HCT116 (cell line): Measurements from ENCODE around the gene VIPR2. TPM values are rescaled to one million over a fixed set of nuclear protein-coding genes. Genes with fewer than 3 reads are reported as not detected.

Experiments used
- ATAC-seq: fragments of 200-7000 bp; cut with Tn5 transposase; 2 replicates; pipeline ENCODE4 v1.9.1; 2020; ENCODE audit warnings: mild to moderate bottlenecking, moderate library complexity
- BruUV-seq: library from RNA; stranded (reverse); fragments of 400-500 nt; replicated peaks from 2 replicates; lab custom pipeline; 2021; lab: Mats Ljungman, UMichigan
- CTCF ChIA-PET: fragments of 300-600 bp; sonication (Branson Sonifier 250); formaldehyde crosslinking; loops from one replicate; lab custom pipeline; 2021; ENCODE audit warnings: antibody characterized with exemption; lab: Charles Lee
- POLR2A ChIA-PET: fragments of 300-600, 350-600 bp; sonication (Branson Sonifier 250); formaldehyde crosslinking; loops from one replicate; lab custom pipeline; 2021; ENCODE audit warnings: antibody characterized with exemption; lab: Charles Lee
- RAD21 ChIA-PET, 2 experiments: fragments of 300-600 bp; sonication (Branson Sonifier 250); formaldehyde crosslinking; loops; one replicate each; lab custom pipeline; 2023; ENCODE audit warnings: low total read pairs in 2 of 2; ENCODE audit not compliant: uncharacterized antibody in 2 of 2, unreplicated experiment in 2 of 2, low non-redundant PET in 1 of 2; lab: Charles Lee
- DNase-seq: peaks from one replicate; pipeline ENCODE4 v3.0.0-alpha.2; 2010; ENCODE audit warnings: low read depth, low spot score
- H2AFZ ChIP-seq: fragments of 200-600 bp; shearing (Covaris generic), sonication (generic); 2 replicates; pipeline ENCODE4 v1.6.1; 2017; ENCODE audit warnings: low read depth, mixed run types, mixed read lengths, antibody characterized with exemption, low read length; ENCODE audit not compliant: poor library complexity, severe bottlenecking
- H3K27ac ChIP-seq: 2 replicates; pipeline ENCODE4 v1.5.1; 2012; ENCODE audit warnings: low read depth, low read length
- H3K27me3 ChIP-seq: fragments of 200-600 bp; sonication (generic); 2 replicates; pipeline ENCODE4 v1.6.1; 2016; ENCODE audit warnings: mixed run types, low read length, mixed read lengths; ENCODE audit not compliant: insufficient read depth
- H3K36me3 ChIP-seq, 2 experiments: fragments of 200-500 bp in 1 of 2; fragments of 200-600 bp in 1 of 2; sonication (Bioruptor generic) in 1 of 2; sonication (generic) in 1 of 2; 2 replicates each; pipeline versions ENCODE4 v1.5.1 to v1.6.1; 2014 to 2016; ENCODE audit warnings: low read length in 2 of 2, inconsistent platforms in 1 of 2, mixed read lengths in 1 of 2, mixed run types in 1 of 2; ENCODE audit not compliant: insufficient read depth in 2 of 2, control insufficient read depth in 1 of 2
- H3K4me1 ChIP-seq, 2 experiments: fragments of 200-600 bp in 1 of 2; sonication (generic) in 1 of 2; 2 replicates each; pipeline versions ENCODE4 v1.5.1 to v1.6.1; 2012 to 2017; ENCODE audit warnings: low read length in 2 of 2, inconsistent platforms in 1 of 2, mild to moderate bottlenecking in 1 of 2, mixed read lengths in 1 of 2, mixed run types in 1 of 2, moderate library complexity in 1 of 2; ENCODE audit not compliant: insufficient read depth in 2 of 2, control insufficient read depth in 1 of 2
- H3K4me2 ChIP-seq: fragments of 200-600 bp; sonication (generic); 2 replicates; pipeline ENCODE4 v1.6.1; 2017; ENCODE audit warnings: mixed run types, low read length, mixed read lengths
- H3K4me3 ChIP-seq, 2 experiments: fragments of 200-600 bp in 1 of 2; sonication (generic) in 1 of 2; replicated peaks in 1 of 2; 2 replicates each; pipeline ENCODE4 v1.5.1; 2011 to 2016; ENCODE audit warnings: low read length in 2 of 2, control low read depth in 1 of 2, low read depth in 1 of 2, mild to moderate bottlenecking in 1 of 2, mixed read lengths in 1 of 2, mixed run types in 1 of 2
- H3K79me2 ChIP-seq: fragments of 200-600 bp; sonication (generic); 2 replicates; pipeline ENCODE4 v1.6.1; 2017; ENCODE audit warnings: mild to moderate bottlenecking, mixed run types, low read length, moderate library complexity, mixed read lengths; ENCODE audit not compliant: insufficient read depth
- H3K9ac ChIP-seq: fragments of 200-600 bp; sonication (generic); 2 replicates; pipeline ENCODE4 v1.6.1; 2016; ENCODE audit warnings: low read length, mixed read lengths
- H3K9me2 ChIP-seq: fragments of 200-600 bp; sonication (generic), shearing (Covaris generic); 2 replicates; pipeline ENCODE4 v1.6.1; 2017; ENCODE audit warnings: mixed run types, mild to moderate bottlenecking, moderate library complexity; ENCODE audit not compliant: insufficient read depth
- H3K9me3 ChIP-seq, 2 experiments: fragments of 200-500 bp in 1 of 2; fragments of 200-600 bp in 1 of 2; sonication (Bioruptor generic) in 1 of 2; sonication (generic) in 1 of 2; 2 replicates each; pipeline ENCODE4 v1.6.1; 2014 to 2017; ENCODE audit warnings: low read length in 2 of 2, mixed read lengths in 2 of 2, inconsistent platforms in 1 of 2, low read depth in 1 of 2, mild to moderate bottlenecking in 1 of 2, mixed run types in 1 of 2, moderate library complexity in 1 of 2; ENCODE audit not compliant: control insufficient read depth in 1 of 2, insufficient read depth in 1 of 2
- H4K20me1 ChIP-seq: fragments of 200-600 bp; sonication (generic), shearing (Covaris generic); 2 replicates; pipeline ENCODE4 v1.6.1; 2017; ENCODE audit warnings: mixed run types, mild to moderate bottlenecking, moderate library complexity; ENCODE audit not compliant: insufficient read depth
- EGR1 ChIP-seq: IDR thresholded peaks from 2 replicates; pipeline ENCODE4 v1.6.1; 2012; ENCODE audit warnings: low read depth
- ELF1 ChIP-seq: IDR thresholded peaks from 2 replicates; pipeline ENCODE4 v1.6.1; 2012; ENCODE audit warnings: low read depth, borderline replicate concordance
- EZH2 ChIP-seq: fragments of 200-600 bp; sonication (generic); IDR thresholded peaks from 2 replicates; pipeline ENCODE4 v1.6.1; 2017; ENCODE audit warnings: antibody characterized with exemption, mixed run types
- JUND ChIP-seq: IDR thresholded peaks from 2 replicates; pipeline ENCODE4 v1.6.1; 2012
- RAD21 ChIP-seq: IDR thresholded peaks from 2 replicates; pipeline ENCODE4 v1.6.1; 2012; ENCODE audit warnings: low read depth, mild to moderate bottlenecking
- REST ChIP-seq: IDR thresholded peaks from 2 replicates; pipeline ENCODE4 v1.6.1; 2012; ENCODE audit warnings: low read depth
- YY1 ChIP-seq: IDR thresholded peaks from 2 replicates; pipeline ENCODE4 v1.6.1; 2011; ENCODE audit warnings: low read length, low read depth, moderate library complexity, mild to moderate bottlenecking; ENCODE audit not compliant: insufficient replicate concordance; ENCODE audit errors: extremely low read depth
- ZFX ChIP-seq: fragments of 450-650 bp; IDR thresholded peaks from 2 replicates; pipeline ENCODE4 v1.6.1; 2017
- intact Hi-C: fragments of 100-400 bp; cut with micrococcal nuclease; formaldehyde crosslinking; loops from 2 replicates; pipeline ENCODE4 v1.10.0; 2022
- total RNA-seq: library from RNA; stranded (reverse); gene quantifications from one replicate; pipeline ENCODE4 v1.2.1, GENCODE V29; 2021; ENCODE audit not compliant: unreplicated experiment

The VIPR2 gene
- total RNA-seq, 1 experiment from 2014 or later: 0.10 TPM

- TF ChIP-seq REST (no peak), EGR1 (no peak), ELF1 (no peak), RAD21 (no peak), ZFX (no peak)
These were observed 120.3 kb downstream of the VIPR2 start (continued) for GRCh38 chr7:159024280-159024951.

GRCh38 chr7:159023746-159024145 is 120.9 kb downstream of the VIPR2 start:
- POLR2A ChIA-PET: no interaction called here
- CTCF ChIA-PET: no interaction called here
- Histone ChIP-seq H3K9me2 (no peaks in the 10 kb centered on the region), H3K9ac (no peak overlapping the region), H3K4me3 (no peak overlapping the region), H3K27me3 (no peaks in the 10 kb centered on the region), H4K20me1 (no peaks in the 10 kb centered on the region), H2AFZ (no peak overlapping the region), H3K27ac (no peak overlapping the region), H3K36me3 (no peaks in the 10 kb centered on the region), H3K4me2 (no peak overlapping the region), H3K79me2 (no peaks in the 10 kb centered on the region), H3K4me1 (peaks cover 6 to 9% of the 10 kb centered on the region in 2 experiments; a peak in 3 of 4 replicates), H3K9me3 (no peaks in the 10 kb centered on the region)
- intact Hi-C loops: no loop called here
- RAD21 ChIA-PET: no interaction called here
- BruUV-seq: no TSS peak
- no peak for TF ChIP-seq YY1
- TF ChIP-seq ELF1: no peak
- no peak for TF ChIP-seq JUND
- TF ChIP-seq EZH2: no peak
- DNase-seq: no peak
- ATAC-seq: no peak
